GM20000 (cell line): ENCODE results near the gene GDF10.

Experiments used
- DNase-seq: peaks from one replicate; pipeline ENCODE4 v3.0.0; 2012; ENCODE audit warnings: low spot score
- TF ChIP-seq, protein P1 (sequence below): IDR thresholded peaks from 2 replicates; pipeline ENCODE4 v1.5.1; 2012; ENCODE audit warnings: mild to moderate bottlenecking, control low read depth; ENCODE audit errors: extremely low read depth, missing control alignments

GDF10 gene

DNA sequence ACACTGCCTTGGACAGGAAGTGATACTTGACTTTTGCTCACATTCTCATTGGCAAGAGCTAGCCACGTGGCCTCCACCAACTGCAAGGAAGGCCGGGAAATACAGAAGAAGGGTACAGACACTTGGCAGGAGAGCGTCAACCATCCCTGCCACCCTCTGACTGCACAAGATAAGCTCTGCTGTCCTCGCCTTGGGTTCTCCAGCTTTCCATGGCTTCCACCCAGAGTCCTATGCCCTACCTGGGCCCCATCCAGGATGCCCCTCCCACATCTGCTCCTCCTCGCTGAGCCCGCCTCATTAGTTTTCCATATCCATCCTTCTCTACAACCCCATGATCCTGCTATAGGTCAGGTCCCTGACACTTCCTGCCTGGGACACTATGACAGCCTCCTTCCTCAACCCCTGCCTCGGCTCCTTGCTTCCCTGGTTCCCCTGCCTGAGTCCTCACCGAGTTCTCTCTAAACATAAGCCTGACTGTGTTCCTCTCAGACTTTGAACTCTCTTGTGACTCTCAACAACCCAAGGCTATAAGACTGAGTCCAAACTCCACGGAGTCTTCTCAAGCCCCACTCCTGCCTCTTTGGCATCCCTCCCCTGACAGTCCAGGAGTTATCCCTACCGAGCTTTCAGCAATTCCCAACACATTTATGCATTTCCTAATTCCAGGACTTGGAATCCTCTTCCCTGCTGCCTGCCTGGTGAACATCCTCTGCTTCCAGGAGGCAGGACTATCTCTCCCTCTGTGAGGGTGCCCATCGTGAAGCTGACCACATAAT, 23.2 kb upstream of the GDF10 start:
- DNase-seq: no peak
- TF ChIP-seq, protein P1, sequence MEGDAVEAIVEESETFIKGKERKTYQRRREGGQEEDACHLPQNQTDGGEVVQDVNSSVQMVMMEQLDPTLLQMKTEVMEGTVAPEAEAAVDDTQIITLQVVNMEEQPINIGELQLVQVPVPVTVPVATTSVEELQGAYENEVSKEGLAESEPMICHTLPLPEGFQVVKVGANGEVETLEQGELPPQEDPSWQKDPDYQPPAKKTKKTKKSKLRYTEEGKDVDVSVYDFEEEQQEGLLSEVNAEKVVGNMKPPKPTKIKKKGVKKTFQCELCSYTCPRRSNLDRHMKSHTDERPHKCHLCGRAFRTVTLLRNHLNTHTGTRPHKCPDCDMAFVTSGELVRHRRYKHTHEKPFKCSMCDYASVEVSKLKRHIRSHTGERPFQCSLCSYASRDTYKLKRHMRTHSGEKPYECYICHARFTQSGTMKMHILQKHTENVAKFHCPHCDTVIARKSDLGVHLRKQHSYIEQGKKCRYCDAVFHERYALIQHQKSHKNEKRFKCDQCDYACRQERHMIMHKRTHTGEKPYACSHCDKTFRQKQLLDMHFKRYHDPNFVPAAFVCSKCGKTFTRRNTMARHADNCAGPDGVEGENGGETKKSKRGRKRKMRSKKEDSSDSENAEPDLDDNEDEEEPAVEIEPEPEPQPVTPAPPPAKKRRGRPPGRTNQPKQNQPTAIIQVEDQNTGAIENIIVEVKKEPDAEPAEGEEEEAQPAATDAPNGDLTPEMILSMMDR: no peak

DNA sequence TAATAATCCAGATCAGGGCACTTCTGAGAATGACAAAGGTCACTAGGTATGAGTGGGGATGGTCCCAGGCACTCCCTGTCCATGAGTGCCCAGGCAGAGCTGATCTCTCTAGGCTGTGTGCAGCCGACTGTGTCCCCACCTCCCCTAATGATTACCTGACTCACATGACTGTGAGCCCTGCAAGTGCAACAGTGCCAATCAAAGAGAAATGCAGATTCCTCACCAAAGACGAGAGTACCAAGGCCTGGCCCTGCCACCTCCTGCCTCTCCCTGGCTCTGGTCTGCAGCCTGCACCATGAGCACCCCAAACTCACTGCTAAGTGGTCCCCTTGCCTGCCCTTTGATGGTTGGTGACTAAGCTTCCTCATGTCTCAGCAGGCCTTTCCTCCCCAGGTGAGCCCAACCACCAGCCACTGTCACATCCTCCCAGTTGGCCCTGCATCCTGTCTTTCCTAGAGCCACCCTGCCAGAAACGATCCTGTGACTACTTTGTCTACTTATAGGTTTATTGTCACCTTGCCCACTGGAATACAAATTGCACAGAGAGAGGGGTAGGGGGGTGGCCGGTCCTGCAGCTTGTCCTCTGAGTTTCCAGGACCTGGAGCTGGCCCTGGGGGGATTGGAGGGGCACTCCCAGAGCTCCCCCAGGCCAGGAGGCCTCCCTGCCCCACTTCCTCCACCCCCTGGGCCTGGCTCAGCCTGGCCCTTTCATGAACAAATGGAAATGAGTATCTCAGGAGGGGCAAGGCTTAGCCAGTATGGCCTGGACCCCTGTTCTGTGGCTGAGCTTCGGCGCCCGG, 22.4 kb upstream of the GDF10 start:
- no peak for DNase-seq
- TF ChIP-seq, protein P1: no peak

DNA sequence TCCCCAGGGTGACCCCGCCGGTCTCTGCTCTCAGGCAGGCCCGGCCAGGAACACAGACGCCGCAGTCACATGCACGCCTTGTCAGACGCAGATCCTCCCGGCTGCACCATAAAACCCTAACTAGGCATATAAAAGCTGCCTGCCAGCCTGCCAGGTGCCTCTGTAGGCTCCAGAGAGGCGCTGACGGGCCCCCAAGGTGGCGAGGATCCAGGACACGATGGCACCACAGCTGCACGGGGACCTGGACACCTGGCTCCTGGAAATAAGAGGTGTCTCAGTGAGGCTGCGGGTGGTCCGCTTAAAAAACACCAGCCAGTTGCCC, 21.9 kb upstream of the GDF10 start:
- TF ChIP-seq, protein P1: no peak
- DNase-seq: no peak

DNA sequence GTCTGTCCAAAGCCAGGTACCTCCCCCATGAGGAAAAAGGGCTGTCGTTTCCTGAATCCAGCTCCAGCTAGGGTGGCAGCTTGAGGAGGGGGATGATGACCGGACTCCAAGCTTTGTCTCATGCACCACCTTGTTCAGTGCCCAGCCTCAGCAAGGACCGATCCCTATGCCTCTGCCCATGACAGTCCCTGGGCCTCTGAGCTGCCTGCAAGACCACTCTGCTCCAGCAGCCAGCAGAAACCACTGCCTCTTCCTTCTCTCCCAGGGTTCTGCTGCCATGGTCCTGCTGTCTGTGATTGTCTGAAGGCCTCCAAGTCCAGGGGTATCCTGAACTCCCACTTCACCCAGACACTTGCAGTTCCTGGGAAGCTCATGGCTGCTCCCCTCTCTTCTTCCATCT, 21.3 kb upstream of the GDF10 start:
- no peak for DNase-seq
- TF ChIP-seq, protein P1: no peak

DNA sequence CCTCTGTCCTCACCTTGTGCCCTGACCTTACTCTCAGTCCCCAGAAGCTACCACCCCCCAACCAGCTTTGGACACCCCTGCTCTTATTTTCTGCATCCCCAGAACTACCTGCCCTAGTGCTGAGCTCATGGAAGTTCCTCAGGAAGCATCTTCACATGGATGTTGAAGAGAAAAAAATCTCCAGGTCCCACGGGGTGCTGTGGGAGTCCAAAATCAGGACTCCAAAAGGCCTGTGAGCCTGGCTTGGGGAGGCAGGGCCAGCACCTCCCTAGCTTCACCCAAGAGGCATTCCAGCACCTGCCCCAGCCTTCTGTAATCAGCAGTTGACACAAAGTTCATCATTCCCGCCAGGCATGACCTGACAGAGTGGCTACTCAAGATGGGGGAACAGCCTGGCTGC, 20.7 kb upstream of the GDF10 start:
- TF ChIP-seq, protein P1: no peak
- DNase-seq: no peak

DNA sequence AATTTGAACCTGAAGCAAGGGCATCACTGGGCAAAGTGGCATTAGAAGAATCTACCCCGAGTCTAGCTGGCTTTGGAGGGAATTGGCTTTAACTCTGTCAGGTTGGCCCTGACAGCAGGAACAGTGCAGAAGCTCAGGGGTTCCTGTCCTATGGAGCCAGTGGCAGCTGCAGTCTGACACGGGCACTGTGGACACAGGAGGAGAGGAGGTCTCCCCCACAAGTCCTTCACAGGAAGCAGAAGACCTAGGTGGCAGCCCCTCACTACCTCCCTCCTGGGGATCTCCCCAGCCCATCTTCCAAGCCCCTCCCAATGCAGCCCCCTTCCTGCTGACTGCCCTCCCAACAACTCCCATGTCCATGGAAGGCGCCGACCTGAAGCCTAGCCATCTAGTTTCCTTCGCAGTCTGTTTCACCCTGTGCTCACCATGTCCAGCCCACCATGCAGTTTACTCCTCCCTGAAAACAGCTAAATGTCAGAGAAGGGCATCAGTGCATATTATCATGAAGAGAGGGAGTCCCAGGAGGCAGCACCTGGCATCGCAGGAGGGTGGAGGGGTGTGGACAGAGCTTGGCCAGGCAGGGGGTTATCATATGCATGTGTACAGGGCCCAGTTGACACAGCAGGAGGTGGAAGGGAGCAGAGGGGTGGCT, 17.9 kb upstream of the GDF10 start:
- TF ChIP-seq, protein P1: no peak
- DNase-seq: no peak

DNA sequence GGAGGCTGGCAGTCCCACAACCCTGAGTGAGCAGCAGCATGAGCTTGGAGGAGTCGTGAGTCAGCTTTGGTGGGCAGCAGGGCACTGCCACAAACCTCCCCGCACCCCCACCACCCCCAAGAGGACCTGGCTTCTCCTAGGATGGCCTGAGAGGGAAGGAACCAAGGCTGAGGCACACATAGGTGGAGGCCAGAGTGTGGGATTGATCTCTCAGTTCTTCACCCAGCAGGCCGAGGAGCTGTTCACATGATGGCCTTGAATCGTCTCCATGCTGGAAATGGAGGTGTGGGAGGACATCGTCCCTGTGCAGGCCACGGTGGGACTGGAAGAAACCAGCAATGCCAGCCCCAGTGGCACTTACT, 17.4 kb upstream of the GDF10 start:
- TF ChIP-seq, protein P1: no peak
- DNase-seq: no peak
